Hypothalamus (tissue), 51 donors: ENCODE results near the gene RIMBP3C.
"Not testable (repeated sequence)": the region's sequence is repeated elsewhere in the genome, so short reads cannot be mapped to it uniquely, and the experiment has no call there.

Source experiments
- DNase-seq, 51 donors: peaks; one replicate each; lab custom pipeline; 2025; lab: John Stamatoyannopoulos, UW

The RIMBP3C gene

DNA sequence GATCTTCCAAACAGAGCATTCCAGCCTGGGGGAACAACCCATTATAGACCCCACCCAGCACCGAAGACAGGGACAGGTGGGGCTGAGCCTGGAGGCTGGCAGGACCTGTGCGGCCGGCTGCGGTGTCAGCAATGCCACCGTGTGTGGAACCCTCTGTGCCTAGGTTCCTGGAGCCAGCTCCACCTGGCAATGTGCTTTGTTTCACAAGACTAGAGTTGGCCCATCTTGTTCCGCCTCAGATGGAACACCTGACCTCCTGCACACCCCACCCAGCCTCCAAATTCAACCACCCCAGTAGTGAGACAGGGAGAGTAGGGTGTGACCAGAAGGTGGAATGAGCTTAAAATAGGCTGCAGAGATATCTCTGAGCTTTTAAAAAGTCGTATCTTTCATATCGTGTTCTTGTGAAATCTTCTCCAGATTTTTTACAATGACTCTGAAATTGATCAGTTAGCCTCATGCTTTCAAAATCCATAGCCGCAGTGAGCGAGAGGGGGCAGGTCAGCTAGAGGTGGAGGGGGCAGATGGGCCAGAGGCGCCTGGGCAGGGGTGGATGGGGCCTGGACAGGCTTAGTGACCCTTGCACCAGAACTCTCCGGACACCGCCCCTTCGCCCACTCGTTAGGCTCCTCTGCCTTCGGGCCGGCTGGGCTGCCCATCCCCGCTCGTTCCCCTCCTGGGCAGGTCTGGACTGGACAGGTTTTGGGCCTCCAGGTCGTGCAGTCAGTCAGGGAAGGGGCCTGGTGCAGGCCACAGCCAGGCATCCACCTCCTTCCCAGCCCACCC is 18.2 kb downstream of the RIMBP3C start:
- DNase-seq: not testable (repeated sequence)

- not testable (repeated sequence) for DNase-seq
Measured at GRCh38 chr22:21531525-21531924, 19.7 kb downstream of the RIMBP3C start.

DNA sequence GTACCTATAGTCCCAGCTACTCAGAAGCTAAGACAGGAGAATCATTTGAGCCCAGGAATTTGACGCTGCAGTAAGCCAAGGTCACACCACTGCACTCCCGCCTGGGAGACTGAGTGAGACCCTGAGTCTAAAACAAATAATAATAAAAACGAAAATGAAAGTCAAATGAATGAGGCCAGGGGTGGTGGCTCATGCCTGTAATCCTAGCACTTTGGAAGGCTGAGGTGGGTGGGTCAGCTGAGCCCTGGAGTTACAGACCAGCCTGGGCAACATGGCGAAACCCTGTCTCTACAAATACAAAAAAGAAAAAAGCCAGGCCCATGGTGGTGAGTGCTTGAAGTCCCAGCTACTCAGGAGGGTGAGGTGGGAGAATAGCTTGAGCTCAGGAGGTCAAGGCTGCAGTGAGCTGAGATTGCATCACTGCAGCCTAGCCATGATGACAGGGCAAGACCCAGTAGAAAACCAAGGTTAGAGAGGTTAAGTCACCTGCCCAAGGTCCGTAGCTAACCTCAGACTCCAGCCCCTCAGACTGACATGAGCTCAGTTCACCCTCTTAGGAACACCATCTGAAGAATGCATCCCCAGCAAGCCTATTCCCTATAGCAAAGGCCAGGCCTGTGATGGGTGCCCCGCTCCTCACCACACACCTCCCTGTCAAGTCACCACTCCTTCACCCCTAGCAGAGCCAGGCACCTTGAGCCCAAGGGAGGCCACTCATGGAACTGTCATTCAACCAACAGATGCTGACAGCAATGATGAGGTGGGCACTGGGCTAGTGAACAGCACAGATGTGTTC is 24.4 kb downstream of the RIMBP3C start:
- not testable (repeated sequence) for DNase-seq

GRCh38 chr22:21516970-21517764 is 34.1 kb downstream of the RIMBP3C start:
- DNase-seq: not testable (repeated sequence)

DNA sequence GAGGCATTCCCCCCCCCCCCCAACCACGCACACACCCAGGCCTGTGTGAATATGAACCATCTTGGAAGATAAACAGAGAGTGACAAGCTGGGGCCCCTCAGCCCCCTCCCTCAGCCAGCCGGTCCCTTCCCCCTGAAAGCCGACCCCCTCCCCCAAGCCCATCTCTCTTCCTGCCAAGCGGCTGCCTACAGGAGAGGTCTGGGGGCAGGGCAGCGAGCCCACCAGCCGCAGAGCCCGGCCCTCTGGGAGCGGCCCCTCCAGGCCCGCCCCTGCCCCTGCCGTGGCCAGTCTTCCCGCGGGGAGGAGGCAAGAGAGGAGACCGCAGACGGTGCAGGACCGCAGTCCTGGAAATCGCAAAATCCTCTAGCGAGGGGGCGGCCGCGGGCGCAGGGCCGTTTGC is 34.7 kb downstream of the RIMBP3C start:
- DNase-seq: not testable (repeated sequence)

- not testable (repeated sequence) for DNase-seq
Measured at GRCh38 chr22:21515234-21515633, 36.0 kb downstream of the RIMBP3C start.

DNA sequence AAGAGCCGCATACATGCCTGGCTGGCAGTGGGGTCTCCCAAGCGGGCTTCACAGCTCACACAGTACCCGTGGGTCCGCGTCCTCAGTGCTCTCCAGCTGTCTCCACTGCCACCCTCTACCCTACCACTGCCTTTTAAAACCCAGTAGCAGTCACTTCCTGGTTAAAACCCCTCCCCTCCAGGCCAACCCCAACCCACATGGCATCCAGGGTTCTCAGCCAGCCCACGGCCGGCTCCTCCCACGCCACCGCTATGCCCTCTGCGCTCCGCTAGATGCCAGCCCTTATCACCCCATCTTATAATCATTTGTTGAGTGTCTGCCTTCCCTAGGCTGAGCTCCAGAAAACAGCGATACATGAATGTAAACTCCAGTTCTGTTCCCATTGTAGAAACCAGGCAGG is 37.1 kb downstream of the RIMBP3C start:
- not testable (repeated sequence) for DNase-seq

GRCh38 chr22:21512022-21512421 is 39.2 kb downstream of the RIMBP3C start:
- DNase-seq: not testable (repeated sequence)

DNA sequence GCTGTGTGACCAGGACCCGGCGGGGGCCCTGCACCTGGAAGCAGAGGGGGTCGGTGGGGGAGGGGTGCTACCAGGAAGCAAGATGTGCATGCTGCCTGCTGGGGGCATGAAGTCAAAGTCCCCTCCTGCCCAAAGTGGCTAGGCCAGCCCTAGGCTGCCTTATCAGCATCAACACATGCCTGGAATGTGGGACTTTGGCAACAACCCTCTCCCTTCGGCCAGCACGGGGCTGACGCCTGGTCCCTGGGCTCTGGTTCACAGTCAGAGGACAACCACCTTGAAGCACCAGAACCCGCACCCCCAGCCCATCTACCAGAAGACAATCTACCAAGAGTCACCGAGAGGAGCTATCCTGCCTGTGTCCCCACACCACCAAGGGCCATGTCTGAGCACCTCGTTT is 40.9 kb downstream of the RIMBP3C start:
- DNase-seq: not testable (repeated sequence)

DNA sequence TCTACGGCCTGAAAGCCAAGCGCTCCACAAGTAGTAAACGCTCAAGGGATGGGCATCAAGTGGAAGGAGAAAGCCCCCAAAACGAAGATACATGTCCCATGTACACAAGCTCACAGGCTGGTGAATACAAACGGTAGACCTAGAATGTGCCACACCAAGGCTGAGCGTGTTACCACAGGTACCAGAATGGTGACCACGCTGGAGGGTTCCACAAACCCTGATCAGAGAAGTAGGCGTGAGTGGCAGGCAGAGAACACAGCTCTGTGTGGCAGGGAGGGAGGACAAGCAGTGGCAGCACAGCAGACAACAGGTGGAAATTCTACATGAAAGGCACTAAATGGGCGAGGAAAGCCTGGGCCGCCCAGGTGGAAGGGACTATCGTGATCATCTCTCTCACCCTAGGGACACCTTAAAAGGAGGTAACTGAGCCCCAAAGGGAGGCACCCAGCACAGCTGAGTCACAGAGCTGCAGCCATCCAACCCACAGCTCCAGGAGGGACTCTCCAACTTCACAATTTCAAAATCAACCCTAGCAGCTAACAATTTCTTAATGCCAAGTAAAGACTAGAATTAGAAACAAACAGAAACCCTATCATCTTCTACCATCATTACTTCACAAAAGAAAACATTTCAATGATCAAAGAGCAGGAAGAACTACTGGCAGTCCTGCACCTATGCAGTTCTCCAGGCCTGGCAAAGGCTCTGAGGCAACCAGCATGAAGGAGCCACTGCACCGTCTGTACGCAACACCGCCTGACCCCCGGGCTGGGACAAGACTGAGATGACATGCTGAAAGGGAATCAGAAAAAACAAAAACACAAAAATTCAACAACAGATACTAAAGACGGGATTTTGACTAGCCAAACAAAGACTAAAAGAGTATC is 51.4 kb downstream of the RIMBP3C start:
- DNase-seq: not testable (repeated sequence)

DNA sequence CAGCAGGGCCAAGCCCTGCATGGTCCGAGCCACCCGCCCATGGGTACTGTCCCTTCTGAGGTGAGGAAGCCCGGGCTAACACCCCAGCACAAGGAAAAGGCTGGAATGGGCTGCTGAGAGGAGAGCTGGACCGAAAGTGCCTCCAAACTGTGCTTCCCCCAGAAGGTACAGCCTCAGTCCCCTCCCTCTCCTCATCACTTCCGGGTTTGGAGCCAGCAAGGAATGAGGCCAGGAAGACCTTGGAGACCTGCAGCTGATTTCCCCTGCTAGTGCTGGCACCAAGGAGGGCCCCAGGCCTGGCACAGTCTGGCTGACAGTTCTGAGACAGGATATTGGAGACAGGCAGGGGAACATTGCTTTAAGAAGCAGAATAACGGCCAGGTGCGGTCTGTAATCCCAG is 52.8 kb downstream of the RIMBP3C start:
- DNase-seq: not testable (repeated sequence)

DNA sequence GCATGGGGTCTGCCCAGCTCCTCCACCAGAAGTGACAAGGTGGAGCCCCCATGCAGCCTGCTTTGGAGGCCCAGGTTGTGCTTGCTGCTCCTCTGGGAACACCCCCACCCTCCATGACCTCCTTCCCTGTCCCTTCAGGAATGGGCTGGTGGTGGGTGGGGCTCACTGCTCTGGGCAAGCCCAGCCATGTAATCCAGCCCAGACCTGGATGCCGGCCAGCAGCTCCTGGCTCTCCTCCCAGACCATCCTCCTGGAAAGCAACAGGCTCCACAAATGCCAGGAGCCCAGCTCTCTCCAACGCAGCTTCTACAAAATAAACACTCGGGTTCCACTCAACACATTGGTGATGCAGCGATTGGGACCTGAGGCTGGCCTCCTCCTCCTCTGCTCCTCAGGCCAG is 53.3 kb downstream of the RIMBP3C start:
- not testable (repeated sequence) for DNase-seq
